ENCODE data around the gene GPX7.

GPX7 gene

GRCh38 chr1:52614671-52615070, 12.5 kb downstream of the GPX7 start:
- H3K4ac ChIP-seq (ENCODE audit: low read depth in 1 of 2, low read length in 2 of 2) = no peak overlapping the region

DNA sequence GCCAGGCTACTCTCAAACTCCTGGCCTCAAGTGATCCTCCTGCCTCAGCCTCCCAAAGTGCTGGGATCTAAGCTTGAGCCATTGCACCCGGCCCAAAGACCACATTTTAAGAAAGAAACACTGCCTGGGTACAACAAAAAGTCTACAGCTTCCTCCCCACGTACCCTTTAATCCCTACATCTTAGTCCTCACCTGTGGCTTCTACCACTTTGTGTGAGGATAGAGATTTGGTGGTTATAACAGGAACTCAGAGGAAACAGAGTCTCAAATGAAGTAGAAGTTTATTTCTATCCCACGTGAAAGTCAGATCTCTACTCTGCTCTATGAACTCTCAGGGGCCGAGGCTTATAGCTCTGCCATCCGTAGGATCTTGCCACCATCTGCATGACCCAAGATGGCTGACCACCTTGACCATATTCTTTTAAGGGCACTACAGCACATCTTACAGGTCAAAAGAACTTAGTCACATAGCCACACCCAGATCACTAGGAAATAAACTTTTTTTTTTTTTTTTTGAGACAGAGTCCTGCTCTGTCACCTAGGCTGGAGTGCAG, 13.4 kb downstream of the GPX7 start:
- H3K4me3 ChIP-seq (ENCODE audit: insufficient read depth in 1 of 2, low read depth in 1 of 2, low read length in 2 of 2) = no peak overlapping the region
- H3K23ac ChIP-seq (ENCODE audit: low read length in 2 of 2) = no peak overlapping the region
- no peak overlapping the region for H3K4me2 ChIP-seq (ENCODE audit: low read length, poor library complexity, severe bottlenecking)
- H3K9me3 ChIP-seq (ENCODE audit: control insufficient read depth, low read length) = peaks cover 3% of the 10 kb centered on the region
- H3K4ac ChIP-seq (ENCODE audit: low read depth in 1 of 2, low read length in 2 of 2) = no peak overlapping the region
- H4K8ac ChIP-seq (ENCODE audit: low read length) = no peak overlapping the region
- H3K18ac ChIP-seq (ENCODE audit: low read depth in 1 of 2, low read length in 2 of 2) = no peak overlapping the region
- H2AFZ ChIP-seq (ENCODE audit: low read depth, low read length) = no peak overlapping the region
- peaks cover 0 to 9% of the 10 kb centered on the region in 2 experiments for H3K27me3 ChIP-seq (ENCODE audit: control insufficient read depth in 1 of 2, insufficient read depth in 1 of 2, low read length in 2 of 2)
- H2BK12ac ChIP-seq (ENCODE audit: low read length in 2 of 2) = no peak overlapping the region
- H2BK120ac ChIP-seq (ENCODE audit: low read depth, low read length) = no peak overlapping the region
- no peak overlapping the region for H3K9ac ChIP-seq (ENCODE audit: low read length)
- no peak overlapping the region for H2BK15ac ChIP-seq (ENCODE audit: low read depth, poor library complexity, severe bottlenecking)
- no peaks in the 10 kb centered on the region for H3K79me1 ChIP-seq (replicated peaks; ENCODE audit: low read length, poor library complexity, severe bottlenecking)
- H3K4me1 ChIP-seq (ENCODE audit: control insufficient read depth, insufficient read depth, low read depth, low read length) = no peaks in the 10 kb centered on the region
- no peak overlapping the region for H3K27ac ChIP-seq (ENCODE audit: low read length, poor library complexity, severe bottlenecking)
- no peak overlapping the region for H3K14ac ChIP-seq (ENCODE audit: low read length in 2 of 2)
- H2BK5ac ChIP-seq (ENCODE audit: low read depth, low read length, poor library complexity, severe bottlenecking) = no peak overlapping the region
- 96% methylated on average over 4 of the region's 5 CpGs for WGBS
- no peak overlapping the region for H4K91ac ChIP-seq (ENCODE audit: low read length)
- H3K36me3 ChIP-seq (ENCODE audit: control insufficient read depth in 1 of 2, insufficient read depth in 2 of 2, low read depth in 1 of 2, low read length in 2 of 2) = peaks cover 0 to under 1% of the 10 kb centered on the region in 2 experiments
- no peak overlapping the region for H2AK5ac ChIP-seq (ENCODE audit: low read length, severe bottlenecking)
- no peak for DNase-seq

More at GRCh38 chr1:52614671-52615070, 12.5 kb downstream of the GPX7 start:
- no peak for DNase-seq
- Histone ChIP-seq H3K36me3 (ENCODE audit: control insufficient read depth in 1 of 2, insufficient read depth in 2 of 2, low read depth in 1 of 2, low read length in 2 of 2) (peaks cover 0 to 4% of the 10 kb centered on the region in 2 experiments), H3K27me3 (ENCODE audit: control insufficient read depth in 1 of 2, insufficient read depth in 1 of 2, low read length in 2 of 2) (peaks cover 0 to 9% of the 10 kb centered on the region in 2 experiments), H3K4me3 (ENCODE audit: insufficient read depth in 1 of 2, low read depth in 1 of 2, low read length in 2 of 2) (no peak overlapping the region), H3K4me1 (ENCODE audit: control insufficient read depth, insufficient read depth, low read depth, low read length) (no peaks in the 10 kb centered on the region), H4K8ac (ENCODE audit: low read length) (no peak overlapping the region), H3K14ac (ENCODE audit: low read length in 2 of 2) (no peak overlapping the region), H4K91ac (ENCODE audit: low read length) (no peak overlapping the region), H3K4me2 (ENCODE audit: low read length, poor library complexity, severe bottlenecking) (no peak overlapping the region), H3K27ac (ENCODE audit: low read length, poor library complexity, severe bottlenecking) (no peak overlapping the region), H3K18ac (ENCODE audit: low read depth in 1 of 2, low read length in 2 of 2) (no peak overlapping the region), H3K9me3 (ENCODE audit: control insufficient read depth, low read length) (no peaks in the 10 kb centered on the region), H2BK5ac (ENCODE audit: low read depth, low read length, poor library complexity, severe bottlenecking) (no peak overlapping the region), H3K9ac (ENCODE audit: low read length) (no peak overlapping the region), H2BK15ac (ENCODE audit: low read depth, poor library complexity, severe bottlenecking) (no peak overlapping the region), H2AFZ (ENCODE audit: low read depth, low read length) (no peak overlapping the region), H3K23ac (ENCODE audit: low read length in 2 of 2) (no peak overlapping the region), H2BK12ac (ENCODE audit: low read length in 2 of 2) (no peak overlapping the region), H2BK120ac (ENCODE audit: low read depth, low read length) (no peak overlapping the region), H2AK5ac (ENCODE audit: low read length, severe bottlenecking) (no peak overlapping the region), H3K79me1 (replicated peaks; ENCODE audit: low read length, poor library complexity, severe bottlenecking) (no peaks in the 10 kb centered on the region)
- 92% methylated on average over 5 of the region's 5 CpGs for WGBS

- H3K9ac ChIP-seq (ENCODE audit: low read length) = no peak overlapping the region
- WGBS = 95% methylated on average over 2 of the region's 2 CpGs
- no peak for DNase-seq
- no peaks in the 10 kb centered on the region for H3K79me1 ChIP-seq (replicated peaks; ENCODE audit: low read length, poor library complexity, severe bottlenecking)
- no peak overlapping the region for H3K18ac ChIP-seq (ENCODE audit: low read depth in 1 of 2, low read length in 2 of 2)
- no peaks in the 10 kb centered on the region for H3K36me3 ChIP-seq (ENCODE audit: control insufficient read depth in 1 of 2, insufficient read depth in 2 of 2, low read depth in 1 of 2, low read length in 2 of 2)
- no peak overlapping the region for H3K4ac ChIP-seq (ENCODE audit: low read depth in 1 of 2, low read length in 2 of 2)
- no peak overlapping the region for H2AK5ac ChIP-seq (ENCODE audit: low read length, severe bottlenecking)
- no peak overlapping the region for H3K23ac ChIP-seq (ENCODE audit: low read length in 2 of 2)
- no peak overlapping the region for H4K8ac ChIP-seq (ENCODE audit: low read length)
- peaks cover 0 to 9% of the 10 kb centered on the region in 2 experiments for H3K27me3 ChIP-seq (ENCODE audit: control insufficient read depth in 1 of 2, insufficient read depth in 1 of 2, low read length in 2 of 2)
- no peaks in the 10 kb centered on the region for H3K4me1 ChIP-seq (ENCODE audit: control insufficient read depth, insufficient read depth, low read depth, low read length)
- H3K9me3 ChIP-seq (ENCODE audit: control insufficient read depth, low read length) = peaks cover 24% of the 10 kb centered on the region
- no peak overlapping the region for H4K91ac ChIP-seq (ENCODE audit: low read length)
- H2AFZ ChIP-seq (ENCODE audit: low read depth, low read length) = no peak overlapping the region
- H3K4me3 ChIP-seq (ENCODE audit: insufficient read depth in 1 of 2, low read depth in 1 of 2, low read length in 2 of 2) = no peak overlapping the region
- no peak overlapping the region for H3K14ac ChIP-seq (ENCODE audit: low read length in 2 of 2)
- no peak overlapping the region for H2BK15ac ChIP-seq (ENCODE audit: low read depth, poor library complexity, severe bottlenecking)
- no peak overlapping the region for H3K4me2 ChIP-seq (ENCODE audit: low read length, poor library complexity, severe bottlenecking)
- H3K27ac ChIP-seq (ENCODE audit: low read length, poor library complexity, severe bottlenecking) = no peak overlapping the region
- no peak overlapping the region for H2BK12ac ChIP-seq (ENCODE audit: low read length in 2 of 2)
- H2BK5ac ChIP-seq (ENCODE audit: low read depth, low read length, poor library complexity, severe bottlenecking) = no peak overlapping the region
- H2BK120ac ChIP-seq (ENCODE audit: low read depth, low read length) = no peak overlapping the region
These were observed 19.8 kb downstream of the GPX7 start for GRCh38 chr1:52621950-52622349.

GRCh38 chr1:52623812-52624211, 21.6 kb downstream of the GPX7 start:
- Histone ChIP-seq H2BK5ac (ENCODE audit: low read depth, low read length, poor library complexity, severe bottlenecking) (no peak overlapping the region), H3K14ac (ENCODE audit: low read length in 2 of 2) (no peak overlapping the region), H2BK15ac (ENCODE audit: low read depth, poor library complexity, severe bottlenecking) (no peak overlapping the region), H4K91ac (ENCODE audit: low read length) (no peak overlapping the region), H2AK5ac (ENCODE audit: low read length, severe bottlenecking) (no peak overlapping the region), H3K27me3 (ENCODE audit: control insufficient read depth in 1 of 2, insufficient read depth in 1 of 2, low read length in 2 of 2) (peaks cover under 1 to 3% of the 10 kb centered on the region in 2 experiments), H2BK120ac (ENCODE audit: low read depth, low read length) (no peak overlapping the region), H3K9me3 (ENCODE audit: control insufficient read depth, low read length) (peaks cover 24% of the 10 kb centered on the region), H3K9ac (ENCODE audit: low read length) (no peak overlapping the region), H3K36me3 (ENCODE audit: control insufficient read depth in 1 of 2, insufficient read depth in 2 of 2, low read depth in 1 of 2, low read length in 2 of 2) (no peaks in the 10 kb centered on the region), H3K4me3 (ENCODE audit: insufficient read depth in 1 of 2, low read depth in 1 of 2, low read length in 2 of 2) (no peak overlapping the region), H3K18ac (ENCODE audit: low read depth in 1 of 2, low read length in 2 of 2) (no peak overlapping the region), H3K27ac (ENCODE audit: low read length, poor library complexity, severe bottlenecking) (no peak overlapping the region), H3K23ac (ENCODE audit: low read length in 2 of 2) (no peak overlapping the region), H3K4me2 (ENCODE audit: low read length, poor library complexity, severe bottlenecking) (no peak overlapping the region), H3K79me1 (replicated peaks; ENCODE audit: low read length, poor library complexity, severe bottlenecking) (no peaks in the 10 kb centered on the region), H4K8ac (ENCODE audit: low read length) (no peak overlapping the region), H2BK12ac (ENCODE audit: low read length in 2 of 2) (no peak overlapping the region), H3K4ac (ENCODE audit: low read depth in 1 of 2, low read length in 2 of 2) (no peak overlapping the region), H3K4me1 (ENCODE audit: control insufficient read depth, insufficient read depth, low read depth, low read length) (no peaks in the 10 kb centered on the region), H2AFZ (ENCODE audit: low read depth, low read length) (no peak overlapping the region)
- no peak for DNase-seq
- 76% methylated on average over 2 of the region's 3 CpGs for WGBS
